Measurements from ENCODE around the gene PPM1F.
"Not testable (repeated sequence)": the region's sequence is repeated elsewhere in the genome, so short reads cannot be mapped to it uniquely, and the experiment has no call there.

- TF ChIP-seq POLR2A (IDR thresholded peaks at IDR 0.05; ENCODE audit: low read length); GATA1 (IDR thresholded peaks at IDR 0.05; ENCODE audit: low read depth, low read length): not testable (repeated sequence)
These were observed 77.7 kb downstream of the PPM1F start for GRCh38 chr22:21874953-21875352.
